HS-5 (cell line): ENCODE data around the gene PKDCC.

Experiments used
- DNase-seq: peaks from one replicate; pipeline ENCODE4 v3.0.0-alpha.2; 2012; ENCODE audit warnings: low read depth

The PKDCC gene

DNA sequence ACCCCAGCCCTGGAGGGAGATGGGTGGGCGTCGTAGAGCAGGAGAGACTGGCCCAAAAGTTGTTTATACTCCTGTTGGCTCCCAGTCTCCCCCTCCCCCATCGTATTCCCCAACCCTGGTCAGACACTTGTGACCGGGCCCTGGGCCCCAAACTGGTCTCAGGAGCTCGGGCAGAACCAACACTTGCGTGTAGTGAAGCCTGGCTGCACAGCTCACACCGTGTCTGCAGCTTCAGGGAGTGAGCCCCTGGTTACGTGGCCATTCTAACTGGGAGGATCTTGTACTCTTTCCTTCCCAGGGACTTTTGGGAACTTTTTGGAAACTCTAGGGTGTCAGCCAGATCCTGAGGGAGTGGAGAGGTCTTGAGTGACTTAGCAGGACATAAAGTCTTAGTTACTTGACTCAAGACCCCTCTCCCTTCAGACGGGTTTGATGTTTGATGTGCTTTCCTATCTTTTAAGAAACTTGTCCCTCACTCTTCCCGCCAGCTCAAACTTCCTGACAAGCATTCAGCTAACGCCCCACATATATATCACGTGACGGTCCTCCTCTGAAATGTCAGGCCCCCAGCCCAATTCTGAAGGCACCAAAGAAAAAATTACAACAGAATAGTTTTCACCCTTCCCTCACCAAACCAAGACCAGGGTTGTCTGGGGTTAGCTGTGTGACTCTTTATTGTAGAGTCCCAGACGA is 2.3 kb downstream of the PKDCC start:
- DNase-seq: no peak

- DNase-seq: no peak
These were observed 3.1 kb downstream of the PKDCC start for GRCh38 chr2:42050703-42051542.

DNA sequence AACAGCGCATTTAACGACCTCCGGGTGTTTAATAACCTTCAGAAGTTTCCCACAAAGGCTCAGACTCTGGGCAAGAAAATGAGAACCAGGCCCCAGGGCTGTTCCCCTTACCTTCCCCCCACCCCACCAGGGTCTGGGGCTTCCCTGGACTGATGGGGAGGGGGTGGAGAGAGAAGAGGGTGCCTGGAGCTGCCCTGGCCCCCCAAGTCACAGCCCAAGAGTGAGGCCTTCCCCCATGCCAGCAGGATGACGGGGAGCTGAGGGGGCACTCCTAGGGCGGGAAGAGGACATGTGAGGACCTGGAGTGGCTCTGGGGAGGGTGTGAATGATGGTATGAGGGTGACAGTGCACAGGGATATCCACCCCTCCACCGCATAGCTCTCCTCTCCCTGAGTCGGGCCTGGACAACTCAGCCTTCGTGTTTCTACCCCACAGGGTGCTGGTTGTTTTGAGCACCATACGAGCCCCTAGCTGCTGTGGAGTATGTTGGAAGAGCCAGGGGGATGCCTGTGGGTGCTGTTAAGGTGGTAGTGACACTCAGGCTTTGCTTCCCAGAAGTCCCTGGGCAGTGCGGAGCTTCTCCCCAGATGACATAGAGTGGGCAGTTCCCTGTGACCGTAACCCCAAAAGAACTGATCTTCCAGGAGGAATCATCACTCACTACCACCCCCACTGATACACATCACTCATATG is 3.9 kb downstream of the PKDCC start:
- DNase-seq: no peak

DNA sequence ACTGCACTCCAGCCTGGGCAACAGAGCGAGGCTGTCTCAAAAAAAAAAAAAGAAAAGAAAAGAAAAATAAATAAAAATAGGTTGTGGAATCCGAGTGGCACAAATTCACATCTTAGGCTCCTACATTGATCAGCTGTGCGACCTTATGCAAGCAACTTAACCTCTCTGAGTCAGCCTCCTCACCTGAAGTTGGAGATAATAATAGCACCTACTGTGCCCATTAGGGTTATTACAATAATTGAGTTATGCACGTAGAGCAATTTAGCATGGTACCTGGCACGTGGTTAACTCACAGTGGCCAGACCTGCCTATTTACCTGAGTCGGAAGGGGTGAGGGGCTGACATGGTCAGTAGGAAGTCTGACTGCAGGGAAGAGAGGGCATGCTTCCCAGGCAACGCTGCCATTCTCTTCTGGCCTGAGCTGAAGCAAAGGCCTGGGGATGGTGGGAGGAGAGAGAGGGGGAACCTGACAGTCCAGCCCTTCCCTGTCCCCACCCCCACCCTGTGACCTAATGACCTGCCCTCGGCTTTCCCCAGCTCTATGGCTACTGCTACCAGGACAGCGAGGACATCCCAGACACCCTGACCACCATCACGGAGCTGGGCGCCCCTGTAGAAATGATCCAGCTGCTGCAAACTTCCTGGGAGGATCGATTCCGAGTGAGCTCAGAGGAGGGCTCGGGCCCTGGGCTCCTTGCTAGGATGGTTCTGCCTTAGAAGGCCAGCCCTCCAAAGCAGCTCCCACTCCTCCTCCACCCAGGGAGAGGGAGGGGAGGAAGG is 5.1 kb downstream of the PKDCC start:
- no peak for DNase-seq

DNA sequence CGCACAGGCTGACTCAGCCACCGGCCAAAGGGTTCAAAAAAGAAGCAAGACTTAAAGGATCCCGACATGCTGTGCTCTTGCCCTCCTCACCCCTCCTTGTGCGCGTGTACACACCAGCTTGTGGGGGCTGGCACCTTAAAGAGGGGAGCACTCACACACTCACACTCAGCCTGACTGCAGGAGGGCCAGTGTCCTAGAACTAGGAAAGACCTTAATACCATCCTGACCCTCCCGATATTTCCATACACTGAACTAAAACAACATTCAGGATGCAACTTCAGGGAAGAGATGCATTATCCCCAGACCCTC is 5.6 kb downstream of the PKDCC start:
- no peak for DNase-seq

DNA sequence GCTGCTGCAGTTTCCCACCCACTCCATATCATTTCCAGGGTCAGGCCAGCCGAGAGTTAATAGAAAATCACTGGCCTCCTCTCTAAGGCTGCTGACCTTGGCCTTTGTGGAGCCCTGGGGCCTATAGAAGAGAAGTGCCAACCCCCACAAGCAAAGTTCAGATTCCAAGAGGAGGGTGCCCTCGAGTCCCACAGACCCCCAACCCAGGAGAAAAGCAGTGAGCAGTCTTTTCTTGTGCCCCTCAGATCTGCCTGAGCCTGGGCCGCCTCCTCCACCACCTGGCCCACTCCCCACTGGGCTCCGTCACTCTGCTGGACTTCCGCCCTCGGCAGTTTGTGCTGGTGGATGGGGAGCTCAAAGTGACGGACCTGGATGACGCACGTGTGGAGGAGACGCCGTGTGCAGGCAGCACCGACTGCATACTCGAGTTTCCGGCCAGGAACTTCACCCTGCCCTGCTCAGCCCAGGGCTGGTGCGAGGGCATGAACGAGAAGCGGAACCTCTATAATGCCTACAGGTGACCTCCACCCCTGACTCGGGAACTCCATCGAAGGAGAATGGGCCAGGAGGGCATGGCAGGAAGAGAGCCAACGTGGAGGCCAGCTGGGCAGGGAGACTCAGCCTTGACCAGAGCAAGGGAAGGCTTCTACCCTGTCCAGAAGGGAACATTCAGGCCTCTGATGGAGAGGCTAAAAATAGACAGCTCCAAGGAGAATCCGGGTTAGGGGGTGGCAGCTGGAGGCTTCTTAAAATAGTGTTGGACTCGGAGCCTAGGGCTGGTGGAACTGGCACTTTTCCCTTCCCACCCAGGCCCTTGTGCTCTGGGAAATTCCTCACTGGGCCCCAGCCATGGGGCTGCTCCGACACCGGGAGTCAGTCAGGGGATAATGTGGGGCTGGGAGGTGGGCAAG is 6.2 kb downstream of the PKDCC start:
- no peak for DNase-seq

DNA sequence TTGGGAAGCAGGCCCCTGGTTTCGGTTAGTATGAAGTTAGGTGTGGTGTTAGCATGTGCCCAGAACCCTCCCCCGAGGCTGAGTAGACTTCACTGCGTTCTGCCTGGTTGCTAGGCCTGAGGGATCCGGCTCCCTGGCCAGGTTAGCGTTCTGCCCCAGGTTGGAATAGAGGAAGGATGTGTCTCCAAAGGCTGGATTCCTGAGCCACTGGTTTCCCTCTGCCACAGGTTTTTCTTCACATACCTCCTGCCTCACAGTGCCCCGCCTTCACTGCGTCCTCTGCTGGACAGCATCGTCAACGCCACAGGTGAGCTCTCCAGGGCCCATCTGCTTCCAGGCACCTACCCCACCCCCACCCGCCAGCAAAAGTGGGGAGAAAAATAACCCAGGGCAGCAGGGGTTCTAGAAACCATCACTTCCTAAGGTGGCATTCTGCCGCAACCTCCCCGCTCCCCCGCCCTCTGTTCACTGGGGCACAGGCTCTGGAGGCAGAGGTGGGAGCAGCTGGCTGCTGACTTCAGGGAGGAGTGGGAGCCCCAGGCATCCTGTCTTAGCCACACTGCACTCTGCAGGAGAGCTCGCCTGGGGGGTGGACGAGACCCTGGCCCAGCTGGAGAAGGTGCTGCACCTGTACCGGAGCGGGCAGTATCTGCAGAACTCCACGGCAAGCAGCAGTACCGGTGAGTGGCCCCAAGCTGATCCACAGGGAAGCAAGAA is 7.1 kb downstream of the PKDCC start:
- DNase-seq: no peak

- DNase-seq: no peak
These were observed 8.0 kb downstream of the PKDCC start for GRCh38 chr2:42055573-42056514.

GRCh38 chr2:42057159-42057901 is 9.5 kb downstream of the PKDCC start:
- no peak for DNase-seq

DNA sequence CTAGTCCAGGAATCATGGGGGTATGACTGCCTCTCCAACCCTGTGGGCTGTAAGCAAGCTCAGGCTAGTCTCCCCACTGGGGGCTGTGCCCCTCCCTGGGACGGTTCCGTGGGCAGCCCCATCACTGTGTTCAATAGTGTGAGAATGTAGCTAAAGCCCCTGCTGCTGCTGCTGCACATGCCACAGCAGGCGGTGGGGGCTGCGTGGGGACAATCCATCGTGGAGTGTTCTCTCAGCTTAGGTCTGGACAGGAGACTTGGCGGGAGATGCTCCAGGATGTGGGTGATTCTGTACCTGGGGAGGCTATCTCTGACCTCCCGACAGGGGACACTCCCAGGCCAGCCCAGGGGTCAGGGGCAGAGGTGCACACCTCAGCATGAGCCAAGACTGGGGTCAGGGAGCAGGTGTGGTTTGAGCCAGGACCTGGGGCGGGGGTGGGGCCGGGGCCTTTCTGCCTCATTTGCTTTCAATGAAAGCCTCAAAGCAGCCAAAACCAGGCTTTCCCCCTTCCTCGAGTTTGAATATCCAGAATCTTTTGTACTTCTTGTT is 10.2 kb downstream of the PKDCC start:
- no peak for DNase-seq

GRCh38 chr2:42059261-42059898 is 11.6 kb downstream of the PKDCC start:
- no peak for DNase-seq

DNA sequence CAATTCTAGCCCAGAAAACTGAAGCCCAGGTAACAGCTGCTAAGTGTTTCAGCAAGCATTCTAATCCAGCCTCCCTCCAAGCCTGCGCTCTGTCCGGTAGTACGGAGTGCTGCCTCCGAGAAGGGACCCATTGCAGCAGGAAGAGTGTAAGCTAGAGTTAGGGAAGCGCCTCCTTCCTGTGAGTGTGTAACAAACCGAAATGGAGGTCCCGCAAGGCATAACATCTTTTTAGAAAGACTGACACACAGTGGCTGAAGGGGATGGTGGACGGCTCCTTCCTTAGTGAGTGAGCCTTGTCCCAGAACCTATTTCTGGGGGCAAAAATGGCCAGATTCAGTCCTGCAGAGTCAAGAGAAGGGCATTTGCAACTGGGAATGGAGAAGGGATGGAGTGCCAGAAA is 12.2 kb downstream of the PKDCC start:
- no peak for DNase-seq

- DNase-seq: no peak
These were observed 13.1 kb downstream of the PKDCC start for GRCh38 chr2:42060718-42061619.

DNA sequence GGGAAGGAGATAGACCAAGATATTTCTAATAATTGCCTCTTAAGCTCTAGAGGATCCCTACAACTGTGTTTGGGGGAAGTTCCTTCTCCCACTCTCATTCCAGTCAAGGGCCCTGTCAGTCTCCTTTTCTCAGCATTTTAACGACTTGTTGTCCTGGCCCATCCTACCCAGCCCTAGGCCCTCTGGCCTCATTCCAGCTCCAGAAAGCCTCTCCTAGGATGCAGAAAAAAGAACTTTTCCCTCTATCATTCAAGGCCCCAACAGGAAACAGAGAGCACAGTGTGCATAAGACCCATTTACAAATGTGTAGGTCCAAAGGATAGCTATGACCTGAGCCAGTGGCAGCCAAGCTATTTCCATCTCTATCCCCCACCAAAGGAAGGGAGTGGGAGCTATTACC is 14.0 kb downstream of the PKDCC start:
- DNase-seq: no peak

- DNase-seq: no peak
These were observed 15.8 kb downstream of the PKDCC start for GRCh38 chr2:42063431-42064171.

DNA sequence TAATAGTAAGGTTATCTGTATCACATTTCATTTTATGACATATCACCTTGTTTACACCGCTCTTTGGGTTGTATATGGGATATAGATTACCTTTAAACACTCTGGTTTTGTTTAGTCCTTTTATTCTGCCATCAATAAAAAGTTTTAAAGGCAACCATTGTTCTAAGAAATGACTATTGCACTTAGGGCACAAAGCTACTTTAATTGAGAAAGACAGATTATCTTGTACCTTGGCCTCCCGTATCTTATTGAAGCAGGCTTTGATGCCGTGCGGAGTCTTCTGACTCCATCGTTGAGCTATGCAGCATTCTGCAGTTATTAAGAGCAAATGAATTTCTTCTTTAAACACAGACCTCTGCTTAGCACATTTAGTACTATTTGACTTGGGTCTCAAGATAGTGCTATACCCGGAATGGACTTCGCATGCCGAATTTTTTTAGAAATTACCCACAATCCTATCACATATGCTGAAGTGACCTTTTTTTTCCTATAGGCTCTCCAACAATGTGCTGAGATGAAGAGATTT is 16.7 kb downstream of the PKDCC start:
- no peak for DNase-seq
